ENCODE results near the gene PAGE2. TPM values are rescaled to one million over a fixed set of nuclear protein-coding genes. Genes with fewer than 3 reads are reported as not detected.
"Not testable (repeated sequence)": the region's sequence is repeated elsewhere in the genome, so short reads cannot be mapped to it uniquely, and the experiment has no call there.

PAGE2 gene
- total RNA-seq, 1 donor from 2014 or later = not detected

- TF ChIP-seq, protein P1, sequence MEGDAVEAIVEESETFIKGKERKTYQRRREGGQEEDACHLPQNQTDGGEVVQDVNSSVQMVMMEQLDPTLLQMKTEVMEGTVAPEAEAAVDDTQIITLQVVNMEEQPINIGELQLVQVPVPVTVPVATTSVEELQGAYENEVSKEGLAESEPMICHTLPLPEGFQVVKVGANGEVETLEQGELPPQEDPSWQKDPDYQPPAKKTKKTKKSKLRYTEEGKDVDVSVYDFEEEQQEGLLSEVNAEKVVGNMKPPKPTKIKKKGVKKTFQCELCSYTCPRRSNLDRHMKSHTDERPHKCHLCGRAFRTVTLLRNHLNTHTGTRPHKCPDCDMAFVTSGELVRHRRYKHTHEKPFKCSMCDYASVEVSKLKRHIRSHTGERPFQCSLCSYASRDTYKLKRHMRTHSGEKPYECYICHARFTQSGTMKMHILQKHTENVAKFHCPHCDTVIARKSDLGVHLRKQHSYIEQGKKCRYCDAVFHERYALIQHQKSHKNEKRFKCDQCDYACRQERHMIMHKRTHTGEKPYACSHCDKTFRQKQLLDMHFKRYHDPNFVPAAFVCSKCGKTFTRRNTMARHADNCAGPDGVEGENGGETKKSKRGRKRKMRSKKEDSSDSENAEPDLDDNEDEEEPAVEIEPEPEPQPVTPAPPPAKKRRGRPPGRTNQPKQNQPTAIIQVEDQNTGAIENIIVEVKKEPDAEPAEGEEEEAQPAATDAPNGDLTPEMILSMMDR (IDR thresholded peaks at IDR 0.05; ENCODE audit: unreplicated experiment) = no peak
- Mint-ChIP-seq H3K4me3 (no peak overlapping the region), H3K9me3 (peaks cover 17% of the 10 kb centered on the region), H3K36me3 (no peaks in the 10 kb centered on the region), H3K27me3 (ENCODE audit: low read depth) (peaks cover 14% of the 10 kb centered on the region), H3K4me1 (no peaks in the 10 kb centered on the region), H3K27ac (no peak overlapping the region)
- DNase-seq (ENCODE audit: low spot score in 2 of 2, unreplicated experiment in 2 of 2) = no peak
Observed at GRCh38 chrX:55129361-55129760, 40.5 kb downstream of the PAGE2 start.

GRCh38 chrX:55130481-55130880 lies 41.7 kb downstream of the PAGE2 start:
- Mint-ChIP-seq H3K9me3 (peaks cover 23% of the 10 kb centered on the region), H3K4me1 (no peaks in the 10 kb centered on the region)
- TF ChIP-seq, protein P1 (IDR thresholded peaks at IDR 0.05; ENCODE audit: unreplicated experiment) = no peak

GRCh38 chrX:55132416-55132815 lies 43.6 kb downstream of the PAGE2 start:
- Mint-ChIP-seq H3K36me3 (no peaks in the 10 kb centered on the region), H3K9me3 (peaks cover 23% of the 10 kb centered on the region), H3K4me1 (no peaks in the 10 kb centered on the region), H3K27ac (no peak overlapping the region), H3K4me3 (no peak overlapping the region), H3K27me3 (ENCODE audit: low read depth) (peaks cover 14% of the 10 kb centered on the region)
- DNase-seq (ENCODE audit: low spot score in 2 of 2, unreplicated experiment in 2 of 2) = no peak
- TF ChIP-seq, protein P1 (IDR thresholded peaks at IDR 0.05; ENCODE audit: unreplicated experiment) = no peak

More at GRCh38 chrX:55130481-55130880, 41.7 kb downstream of the PAGE2 start:
- DNase-seq (ENCODE audit: low spot score in 2 of 2, unreplicated experiment in 2 of 2) = no peak
- H3K36me3 Mint-ChIP-seq = no peaks in the 10 kb centered on the region
- peaks cover 14% of the 10 kb centered on the region for H3K27me3 Mint-ChIP-seq (ENCODE audit: low read depth)
- H3K4me3 Mint-ChIP-seq = no peak overlapping the region
- no peak overlapping the region for H3K27ac Mint-ChIP-seq

GRCh38 chrX:55135171-55135570 lies 46.4 kb downstream of the PAGE2 start:
- no peak overlapping the region for H3K27ac Mint-ChIP-seq
- DNase-seq (ENCODE audit: low spot score in 2 of 2, unreplicated experiment in 2 of 2) = no peak
- no peak overlapping the region for H3K4me3 Mint-ChIP-seq
- H3K4me1 Mint-ChIP-seq = no peaks in the 10 kb centered on the region
- H3K27me3 Mint-ChIP-seq (ENCODE audit: low read depth) = peaks cover 3% of the 10 kb centered on the region
- peaks cover 15% of the 10 kb centered on the region for H3K9me3 Mint-ChIP-seq
- H3K36me3 Mint-ChIP-seq = peaks cover 3% of the 10 kb centered on the region
- TF ChIP-seq, protein P1 (IDR thresholded peaks at IDR 0.05; ENCODE audit: unreplicated experiment) = peak; percentile 38

DNA sequence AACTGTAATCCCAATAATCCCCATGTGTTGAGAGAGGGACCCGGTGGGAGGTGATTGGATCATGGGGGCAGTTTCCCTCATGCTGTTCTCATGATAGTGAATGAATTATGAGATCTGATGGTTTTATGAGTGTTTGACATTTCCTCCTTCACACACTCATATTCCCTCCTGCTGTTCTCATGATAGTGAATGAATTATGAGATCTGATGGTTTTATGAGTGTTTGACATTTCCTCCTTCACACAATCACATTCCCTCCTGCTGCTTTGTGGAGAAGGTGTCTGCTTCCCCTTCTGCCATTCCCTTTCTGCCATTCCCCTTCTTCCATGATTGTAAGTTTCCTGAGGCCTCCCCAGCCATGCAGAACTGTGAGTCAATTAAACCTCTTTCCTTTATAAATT lies 52.0 kb downstream of the PAGE2 start:
- H3K27ac Mint-ChIP-seq; H3K4me1 Mint-ChIP-seq; DNase-seq (ENCODE audit: low spot score in 2 of 2, unreplicated experiment in 2 of 2); H3K27me3 Mint-ChIP-seq (ENCODE audit: low read depth); H3K36me3 Mint-ChIP-seq; H3K4me3 Mint-ChIP-seq: not testable (repeated sequence)
- peaks cover 17% of the 10 kb centered on the region for H3K9me3 Mint-ChIP-seq

Other genes with a start within 250 kb of the PAGE2 start
- 174 to 180 TPM (median 177 TPM) in 3 replicates for gene TRO, start 168.2 kb upstream of the PAGE2 start, total RNA-seq
- 0.83 to 1.1 TPM (median 1.1 TPM) in 3 replicates for gene PFKFB1, start 94.8 kb upstream of the PAGE2 start, total RNA-seq
- gene APEX2, start 88.7 kb upstream of the PAGE2 start, total RNA-seq = 13.5 to 17.2 TPM (median 15.7 TPM) in 3 replicates
- gene ALAS2, start 58.0 kb upstream of the PAGE2 start, total RNA-seq = not detected in 3 replicates
- not detected in 3 replicates for gene PAGE2B, start 14.0 kb upstream of the PAGE2 start, total RNA-seq
- gene PAGE5, start 131.3 kb downstream of the PAGE2 start, total RNA-seq = not detected in 3 replicates
- not detected in 3 replicates for gene PAGE3, start 175.9 kb downstream of the PAGE2 start, total RNA-seq